DMS114 treated with DMSO at 0.1 percent for 48 hours (cell line): Measurements from ENCODE around the gene WNT7A.

Experiments
- DNase-seq: peaks from one replicate; lab custom pipeline; 2025; ENCODE audit not compliant: unreplicated experiment; lab: John Stamatoyannopoulos, UW

The WNT7A gene

DNA sequence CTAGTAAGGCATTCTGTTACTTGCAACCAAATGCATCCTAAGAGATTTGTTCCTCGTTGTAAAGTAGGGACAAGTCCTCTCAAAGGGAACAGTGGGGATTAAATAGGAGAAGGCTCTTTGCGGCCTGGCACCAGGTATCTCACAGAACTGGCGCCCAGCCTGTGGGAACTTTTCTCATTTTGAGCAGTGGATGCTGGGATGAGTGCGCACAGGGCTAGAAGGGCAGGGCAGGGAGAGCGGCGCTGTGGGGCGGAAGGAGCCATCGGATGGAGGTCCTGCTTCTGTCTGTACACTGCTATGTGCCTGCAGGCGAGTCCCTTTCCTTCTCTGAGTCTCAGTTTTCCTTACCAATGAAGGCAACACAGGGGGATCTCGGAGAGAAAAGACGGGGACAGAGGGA lies 50.6 kb downstream of the WNT7A start:
- DNase-seq: no peak

DNA sequence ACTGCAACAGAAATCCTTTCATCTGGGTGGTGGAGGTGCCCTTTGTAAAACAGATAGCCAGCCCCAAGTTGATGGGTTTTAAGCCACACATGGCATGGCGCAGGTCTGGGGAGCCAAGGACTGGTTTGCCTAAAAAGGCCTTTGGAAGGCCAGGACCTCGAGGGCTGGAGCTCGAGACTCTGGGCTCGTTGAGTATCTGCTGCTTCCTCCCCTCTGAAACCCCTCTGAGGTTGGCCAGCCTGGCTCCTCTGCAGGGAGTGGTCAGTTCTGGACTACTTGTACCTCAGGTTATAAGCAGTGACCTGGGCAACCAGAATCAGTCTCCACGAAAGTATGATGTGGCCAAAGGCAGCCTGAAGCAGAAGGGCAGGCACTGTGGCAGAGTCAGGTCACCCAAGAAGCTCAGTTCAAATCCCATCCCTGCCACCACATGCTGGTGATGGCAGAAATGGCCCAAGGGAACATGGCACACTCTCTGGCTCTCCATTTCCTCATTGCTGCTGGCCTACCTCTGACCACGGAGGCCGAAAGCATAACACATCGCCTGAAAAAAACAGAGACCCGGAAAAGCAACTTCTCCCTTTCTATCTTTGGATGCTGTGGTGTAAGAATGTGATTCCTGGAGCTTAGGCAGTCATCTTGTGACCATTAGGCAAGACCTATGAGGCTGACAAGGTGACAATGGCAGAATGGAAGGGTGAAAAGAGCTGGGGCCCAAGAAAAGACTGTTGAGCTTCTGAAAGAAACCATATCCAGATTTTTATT lies 51.2 kb downstream of the WNT7A start:
- DNase-seq: no peak

DNA sequence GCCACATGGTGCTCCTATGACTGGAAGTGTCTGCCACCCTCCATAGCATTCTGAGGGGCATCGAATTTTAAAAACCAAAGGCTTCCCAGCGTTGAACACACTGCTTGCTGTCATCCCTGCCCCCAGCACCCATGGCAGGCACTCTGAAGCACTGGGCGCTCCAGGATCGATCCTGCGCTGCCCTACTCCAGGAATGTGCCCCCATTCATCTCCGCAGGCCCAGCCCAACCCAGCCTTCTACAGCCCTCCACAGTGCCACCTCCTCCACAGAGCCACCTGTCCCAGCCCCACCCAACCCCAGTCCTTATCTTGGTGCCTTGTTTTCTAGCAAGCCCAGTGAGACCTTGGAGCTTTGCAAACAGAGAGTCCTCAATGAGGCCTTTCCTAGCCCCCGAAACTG lies 52.2 kb downstream of the WNT7A start:
- no peak for DNase-seq

DNA sequence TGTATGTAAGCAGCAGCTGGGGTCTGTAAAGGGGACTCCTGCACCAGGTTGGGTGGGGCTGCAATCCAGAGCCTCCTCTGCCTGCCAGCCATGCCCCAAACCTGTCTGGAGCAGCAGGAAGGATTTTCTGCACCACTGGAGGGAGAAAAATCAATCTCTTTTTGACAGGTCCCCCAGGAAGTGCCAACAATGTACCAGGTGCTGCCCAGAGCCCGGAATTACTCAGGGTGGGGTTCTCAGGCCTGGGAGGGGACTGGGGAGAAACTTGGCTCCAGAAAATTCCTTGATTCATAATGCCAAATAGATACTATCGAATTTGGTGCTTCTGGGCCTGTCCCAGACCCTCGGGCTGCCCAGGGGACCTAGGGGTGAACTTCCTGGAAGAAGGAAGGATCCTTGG lies 52.6 kb downstream of the WNT7A start:
- DNase-seq: no peak

DNA sequence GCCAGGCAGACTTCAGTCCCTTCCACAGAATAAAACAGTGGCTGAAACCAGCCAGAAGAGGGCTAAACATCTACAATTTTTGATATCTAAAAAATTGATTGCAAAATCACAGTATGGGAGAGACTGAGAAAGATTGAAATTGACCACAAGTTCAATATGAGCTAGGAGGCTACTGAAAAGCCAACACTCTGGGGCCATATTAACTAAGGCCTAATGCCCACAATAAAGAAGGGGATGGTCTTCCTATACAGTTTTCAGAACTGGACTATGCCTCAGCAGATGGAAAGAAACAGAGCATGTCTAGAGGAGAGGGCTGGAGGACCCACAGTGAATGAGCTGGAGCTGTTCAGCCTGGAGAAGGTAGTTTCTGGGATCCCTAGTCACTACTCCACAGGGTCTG lies 53.2 kb downstream of the WNT7A start:
- no peak for DNase-seq

DNA sequence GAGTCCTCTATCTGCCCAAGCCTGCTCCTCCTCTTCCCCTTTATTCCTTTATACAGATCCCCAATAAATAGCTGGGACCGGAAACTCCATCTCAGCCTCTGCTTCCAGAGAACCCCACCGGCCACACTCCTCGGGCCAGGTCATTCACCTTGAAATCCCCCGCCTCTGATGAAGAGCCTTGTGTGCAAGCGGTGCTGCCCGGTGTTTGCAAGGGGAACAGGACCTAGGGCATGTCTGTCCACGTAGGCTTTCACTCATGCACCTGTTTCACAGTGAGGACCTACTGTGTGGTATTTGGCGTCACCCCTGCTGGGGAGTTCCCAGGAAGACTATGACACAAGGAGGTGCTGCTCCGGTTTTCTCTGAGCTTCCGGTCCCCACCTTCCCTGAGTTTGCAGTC lies 54.0 kb downstream of the WNT7A start:
- DNase-seq: no peak

DNA sequence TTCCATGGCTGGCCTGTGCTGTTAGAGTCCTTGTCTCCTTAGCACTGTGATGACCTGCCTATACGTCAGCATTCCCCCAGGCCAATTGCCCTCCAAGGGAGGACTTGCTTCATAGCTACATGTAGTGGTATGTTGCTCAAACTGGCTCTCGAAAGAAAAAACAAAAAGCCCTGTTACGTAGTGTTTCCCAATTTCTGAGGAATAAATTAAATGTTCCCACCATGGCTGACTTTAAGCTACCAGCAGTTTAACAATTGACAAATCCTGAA lies 54.6 kb downstream of the WNT7A start:
- DNase-seq: no peak

DNA sequence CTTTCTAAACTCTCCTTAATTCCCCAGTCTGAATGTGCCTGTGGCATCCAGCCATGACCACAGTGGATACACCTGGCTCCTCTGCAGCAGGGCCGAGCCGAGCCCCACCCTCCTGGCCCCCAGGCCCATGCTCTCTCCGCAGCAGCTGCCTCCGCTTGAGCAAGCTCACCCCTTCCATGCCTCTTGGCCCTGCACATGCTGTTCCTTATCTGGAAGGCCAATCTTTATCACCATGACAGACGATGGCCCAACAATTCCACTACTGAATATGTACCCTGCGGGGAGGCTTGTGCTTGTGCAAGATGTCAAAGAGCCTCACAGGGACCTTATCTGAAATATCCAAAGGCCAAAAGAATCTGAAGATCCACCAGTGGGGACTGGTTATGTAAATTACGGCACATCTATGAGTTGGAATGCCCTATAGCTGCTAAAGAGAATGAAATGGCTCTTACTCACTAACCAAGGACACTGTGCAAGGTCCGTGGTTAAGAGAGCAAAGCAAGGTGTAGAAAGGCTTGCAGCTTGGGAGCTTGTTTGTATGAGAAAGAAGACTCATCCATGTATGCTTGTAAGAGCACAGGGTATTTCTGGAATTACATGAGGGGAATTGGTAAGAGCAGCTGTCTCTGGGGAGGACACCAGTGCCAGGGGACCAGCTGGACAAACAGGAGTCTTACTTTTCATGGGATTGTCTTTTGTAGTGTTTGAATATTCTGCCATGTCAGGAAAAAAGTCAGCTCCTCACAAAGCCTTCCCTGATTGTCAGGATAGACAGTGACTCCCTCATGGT lies 55.2 kb downstream of the WNT7A start:
- no peak for DNase-seq

DNA sequence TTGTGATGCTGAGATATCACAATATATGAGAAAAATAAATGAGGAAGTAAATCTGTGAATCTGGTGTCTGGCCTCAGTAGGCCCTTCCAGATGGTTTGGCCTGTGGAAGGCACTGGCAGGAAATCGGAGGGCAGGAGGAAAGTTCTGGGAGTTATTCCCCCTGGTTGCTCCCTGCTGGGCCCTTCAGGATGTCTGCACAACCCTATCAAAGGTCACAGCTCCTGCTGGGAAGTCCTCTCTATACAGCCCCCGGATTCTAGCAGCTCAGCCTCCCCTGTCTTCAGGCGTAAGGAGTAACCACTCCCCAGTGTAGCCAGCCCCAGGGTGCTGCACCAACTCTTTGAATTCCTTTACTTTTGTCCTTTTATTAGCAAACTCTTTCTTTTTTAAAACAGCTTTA lies 56.2 kb downstream of the WNT7A start:
- DNase-seq: no peak

DNA sequence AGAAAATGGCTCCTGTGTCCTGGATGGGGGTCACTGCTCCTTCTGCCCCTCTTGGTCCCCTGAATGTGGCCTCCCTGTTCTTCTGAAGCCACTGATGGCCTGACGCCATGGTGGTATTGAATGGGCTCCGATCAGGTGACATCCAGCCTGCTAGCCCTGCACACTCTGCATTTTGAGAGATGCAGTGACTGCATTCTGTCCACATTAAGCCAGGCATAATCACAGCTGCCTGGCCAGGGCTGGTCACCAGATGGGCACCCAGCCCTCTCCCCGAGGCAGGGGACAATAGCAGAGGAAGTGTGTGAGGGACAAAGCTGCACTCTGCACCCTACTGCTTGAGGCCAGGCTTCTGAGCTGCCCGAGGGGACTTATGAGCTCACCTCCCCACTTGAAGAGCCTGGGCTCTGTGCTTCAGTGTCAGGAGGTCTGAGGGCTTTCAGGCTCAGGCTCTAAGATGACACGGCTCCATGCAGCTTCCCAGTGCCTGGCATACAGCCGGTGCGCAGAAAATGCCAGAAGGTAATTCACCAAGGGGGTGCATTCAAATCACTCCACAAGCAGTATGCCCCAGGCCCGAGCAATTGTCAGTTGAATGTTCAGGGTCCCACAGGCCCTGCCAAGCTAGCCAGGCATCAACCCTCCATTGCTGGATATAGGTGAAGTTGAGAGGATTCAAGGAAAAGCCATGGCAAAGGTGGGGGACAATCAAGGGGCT lies 56.8 kb downstream of the WNT7A start:
- no peak for DNase-seq

DNA sequence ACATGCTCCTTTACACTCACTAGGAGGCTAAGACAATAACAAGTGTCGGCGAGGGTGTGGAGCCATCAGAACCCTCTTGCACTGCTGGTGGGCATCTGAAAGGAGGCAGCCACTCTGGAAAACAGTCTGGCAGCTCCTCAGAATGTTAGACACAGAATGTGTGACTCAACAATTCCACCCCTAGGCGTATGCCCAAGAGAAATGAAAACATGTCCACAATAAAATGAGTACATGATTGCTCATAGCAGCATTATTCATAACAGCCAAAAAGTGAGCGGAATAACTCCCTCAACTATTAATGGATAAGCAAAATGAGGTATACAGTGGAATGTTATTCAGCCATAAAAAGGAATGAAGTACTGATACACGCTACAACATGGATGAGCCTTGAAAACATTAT lies 57.8 kb downstream of the WNT7A start:
- no peak for DNase-seq

DNA sequence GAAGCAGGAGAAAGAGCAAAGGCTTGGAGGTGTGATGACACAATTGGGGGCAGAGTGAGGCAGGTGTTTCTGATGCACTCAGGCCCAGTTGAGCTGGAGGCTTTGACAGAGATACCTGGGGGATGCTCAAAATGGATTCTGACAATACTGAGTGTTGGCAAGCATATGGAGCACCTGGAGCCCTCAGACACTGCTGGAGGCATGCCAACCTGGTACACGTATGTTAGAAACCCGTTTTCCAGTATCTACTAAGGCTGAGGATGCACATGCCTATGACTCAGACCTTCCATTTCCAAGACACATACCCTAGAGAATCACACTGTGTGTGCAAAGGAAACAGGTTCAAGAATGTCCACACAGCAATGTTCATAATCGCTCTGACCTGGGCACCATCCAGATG lies 58.7 kb downstream of the WNT7A start:
- DNase-seq: no peak

DNA sequence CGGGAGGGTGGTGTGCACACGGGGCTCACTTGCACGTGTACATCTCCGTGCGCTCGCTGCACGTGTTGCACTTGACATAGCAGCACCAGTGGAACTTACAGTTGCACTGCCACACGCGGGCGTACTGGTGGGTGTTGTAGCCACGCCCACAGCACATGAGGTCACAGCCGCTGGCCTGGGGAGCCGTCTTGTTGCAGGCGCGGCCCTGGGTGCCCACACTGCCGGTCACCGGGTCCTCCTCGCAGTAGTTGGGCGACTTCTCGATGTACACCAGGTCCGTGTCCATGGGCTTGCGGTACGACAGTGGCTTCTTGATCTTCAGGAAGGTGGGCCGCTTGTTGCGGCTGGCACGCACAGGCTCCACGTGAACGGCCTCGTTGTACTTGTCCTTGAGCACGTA lies 61.0 kb downstream of the WNT7A start:
- DNase-seq: no peak

DNA sequence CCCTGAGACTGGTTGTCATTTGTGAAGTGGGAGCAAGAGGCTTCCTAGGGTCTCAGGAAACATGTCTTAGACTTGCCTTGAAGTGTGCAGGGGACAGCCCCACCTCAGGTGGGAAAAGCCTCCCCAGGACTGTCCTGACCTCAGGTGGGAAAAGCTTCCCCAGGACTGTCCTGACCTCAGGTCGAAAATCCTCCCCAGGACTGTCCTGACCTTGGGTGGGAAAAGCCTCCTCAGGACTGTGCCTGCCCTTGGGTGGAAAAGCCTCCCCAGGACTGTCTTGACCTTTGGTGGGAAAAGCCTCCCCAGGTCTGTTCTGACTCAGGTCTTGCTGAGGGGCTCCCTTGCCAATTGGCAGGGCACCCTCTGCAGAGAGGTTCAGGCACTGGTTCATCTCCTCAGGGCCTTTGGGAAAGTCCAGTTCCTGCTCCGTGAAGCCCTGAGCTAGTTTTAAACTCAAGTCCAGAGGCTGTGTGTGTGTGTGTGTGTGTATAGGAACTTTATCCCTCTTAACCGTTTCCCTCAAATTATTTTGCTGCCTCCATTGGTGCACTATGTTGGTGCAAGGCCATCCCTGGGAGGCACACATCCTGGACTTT lies 64.7 kb downstream of the WNT7A start:
- no peak for DNase-seq

DNA sequence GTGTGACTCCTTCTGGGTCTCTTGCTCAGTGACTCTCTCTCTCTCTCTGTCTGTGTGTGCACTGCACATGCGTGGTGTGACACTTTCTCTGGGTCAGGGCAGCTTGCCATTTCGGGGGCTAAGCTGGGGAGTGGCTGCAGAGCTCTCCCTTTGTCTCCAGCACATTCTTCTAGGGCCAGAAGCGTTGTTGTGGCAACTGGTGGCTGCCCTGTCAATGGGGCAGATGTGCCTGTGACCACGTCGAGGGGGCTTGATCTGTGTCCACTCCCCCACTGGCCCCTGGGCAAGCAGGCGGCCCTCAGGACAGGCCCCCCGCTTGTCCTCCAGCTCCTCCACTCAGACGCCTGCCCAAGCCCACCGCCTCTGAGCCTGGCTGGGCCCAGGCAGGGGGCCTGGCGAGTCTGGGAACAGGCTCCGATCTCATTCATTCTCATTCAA lies 67.8 kb downstream of the WNT7A start:
- DNase-seq: no peak

DNA sequence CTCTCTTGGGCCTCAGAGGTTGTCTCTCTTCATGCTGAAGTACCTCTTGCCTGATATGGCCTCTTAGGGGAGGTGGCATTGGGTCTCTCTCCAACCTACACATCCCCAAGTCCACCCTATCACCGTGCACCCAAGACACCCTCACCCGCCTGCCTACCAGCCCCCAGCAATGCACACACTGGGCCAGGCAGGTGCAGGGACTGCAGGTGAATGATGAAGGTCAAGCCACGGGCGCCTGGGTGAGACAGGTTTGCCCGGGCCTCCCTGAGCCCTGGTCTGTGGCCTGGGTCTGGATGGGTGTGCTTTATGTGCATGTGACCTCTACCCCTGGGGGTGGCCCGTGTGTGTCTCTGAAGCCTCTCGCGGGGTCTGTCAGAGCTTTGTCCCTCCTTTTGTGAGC lies 68.3 kb downstream of the WNT7A start:
- no peak for DNase-seq

DNA sequence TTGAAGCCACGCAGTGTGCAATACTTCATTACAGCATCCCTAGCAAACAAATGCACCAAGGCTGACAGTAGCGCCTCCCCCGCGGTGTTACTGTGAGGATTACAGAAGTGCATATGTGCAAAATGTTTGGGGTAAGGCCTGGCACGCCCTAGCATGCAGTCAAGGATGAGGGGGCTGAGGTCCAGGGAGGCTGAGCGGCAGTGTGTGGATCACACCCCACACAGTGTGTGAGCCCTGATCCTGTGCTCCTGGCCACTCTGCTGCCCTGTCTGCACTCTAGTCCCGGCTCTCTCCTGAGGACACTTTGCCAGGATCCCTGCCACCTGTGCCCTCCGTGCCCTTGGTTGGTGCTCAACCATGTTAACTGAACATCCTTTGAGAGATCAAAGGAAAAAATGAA lies 71.3 kb downstream of the WNT7A start:
- DNase-seq: no peak

DNA sequence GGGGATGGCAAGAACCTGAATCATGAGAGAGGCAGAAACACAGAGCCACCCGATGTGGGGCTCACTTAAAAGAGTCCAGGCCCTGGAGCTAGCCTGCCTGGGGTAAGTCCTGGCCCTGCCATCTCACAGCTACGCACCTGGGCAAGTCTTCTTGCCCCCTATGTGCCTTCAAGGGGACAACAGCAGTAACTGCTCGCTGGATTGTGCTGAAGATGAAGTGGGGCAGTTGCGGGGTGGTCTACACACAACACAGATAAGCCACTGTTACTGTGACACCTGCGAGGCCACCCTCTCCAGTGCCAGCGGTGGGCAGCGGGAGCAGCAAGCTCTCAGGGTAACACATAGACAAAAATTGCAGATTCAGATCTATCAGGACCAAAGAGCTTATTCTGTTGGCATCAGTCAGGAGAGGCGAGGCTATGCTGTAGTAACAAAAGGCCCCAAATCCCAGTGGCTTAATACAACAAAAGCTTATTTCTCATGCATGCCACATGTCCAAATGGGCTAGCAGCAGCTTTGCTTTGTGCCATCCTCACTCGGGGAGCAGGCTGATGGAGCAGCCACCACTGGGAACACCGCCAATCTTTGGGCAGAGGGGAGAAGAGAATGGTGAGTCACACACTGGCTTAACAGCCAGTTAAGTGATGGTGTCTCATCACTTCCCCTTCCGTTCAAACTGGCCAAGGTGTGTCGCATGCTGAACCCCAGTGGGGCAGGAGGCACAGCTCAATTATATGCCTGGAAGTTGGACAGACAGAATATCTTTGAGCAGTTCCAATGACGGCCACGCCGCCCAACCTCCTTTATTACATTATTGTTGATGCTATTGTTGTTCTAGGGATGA lies 78.3 kb downstream of the WNT7A start:
- DNase-seq: no peak

DNA sequence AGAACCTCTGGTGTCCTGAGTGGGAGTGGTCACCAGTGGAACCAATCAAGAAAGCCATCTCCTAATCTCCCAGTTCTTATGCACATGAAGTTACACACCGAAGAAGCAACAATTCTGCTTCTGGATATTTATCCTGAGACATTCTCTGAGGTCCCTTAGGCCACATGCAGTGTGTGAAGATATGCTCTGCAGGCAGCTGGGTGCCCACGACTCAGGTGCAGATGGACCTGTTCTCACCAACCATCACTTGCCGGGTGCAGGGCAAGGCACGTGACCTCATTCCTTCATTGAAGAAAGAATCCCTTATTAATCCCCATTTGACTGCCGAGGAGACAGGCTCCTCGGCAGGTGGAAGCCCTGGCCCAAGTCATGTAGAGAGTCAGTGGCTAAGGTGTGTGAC lies 79.8 kb downstream of the WNT7A start:
- DNase-seq: no peak

DNA sequence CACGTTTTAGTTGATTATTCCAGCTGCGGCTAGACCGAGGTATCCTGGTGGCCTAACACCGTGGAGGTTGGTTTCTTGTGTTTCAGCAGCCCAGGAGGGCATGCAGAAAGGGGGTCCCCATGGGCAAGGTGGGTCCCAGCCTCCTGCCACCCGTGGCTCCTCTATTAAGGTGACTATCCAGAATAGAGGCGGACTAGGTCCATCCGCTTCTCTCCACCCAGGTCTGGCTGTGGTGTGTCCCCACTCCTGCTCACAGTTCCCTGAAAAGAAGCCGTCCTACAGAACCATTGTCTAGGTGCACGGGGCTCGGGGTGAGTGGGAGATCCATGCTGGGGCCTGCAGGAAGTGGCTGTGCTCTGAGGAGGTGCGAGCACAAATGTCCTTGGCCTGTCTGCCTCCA lies 81.5 kb downstream of the WNT7A start:
- DNase-seq: no peak
